TTC549 (cell line): Measurements from ENCODE around the gene HS6ST3.

Experiments
- FAIRE-seq: peaks from 2 replicates; lab custom pipeline; 2012; peaks lifted over from hg19 to GRCh38; lab: Jason Lieb, UNC

Gene HS6ST3

DNA sequence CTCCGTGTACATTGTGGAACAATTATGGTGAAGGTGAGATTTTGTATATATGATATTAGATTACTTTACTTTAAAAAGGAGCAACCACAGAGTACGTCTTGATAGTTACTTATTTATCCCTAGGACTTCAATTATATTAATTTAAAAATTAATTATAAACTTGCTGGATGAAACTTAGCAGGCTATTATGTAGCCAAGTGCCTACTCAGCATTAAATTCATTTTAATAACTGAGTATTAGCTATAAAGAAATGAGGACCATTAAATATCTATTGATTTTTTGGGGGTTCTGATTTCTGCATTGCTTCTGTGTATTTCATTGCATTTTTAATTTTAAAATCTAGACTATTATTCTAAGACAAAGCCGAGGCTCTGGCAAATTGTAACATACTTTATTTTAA, 109.4 kb downstream of the HS6ST3 start:
- FAIRE-seq = no peak

DNA sequence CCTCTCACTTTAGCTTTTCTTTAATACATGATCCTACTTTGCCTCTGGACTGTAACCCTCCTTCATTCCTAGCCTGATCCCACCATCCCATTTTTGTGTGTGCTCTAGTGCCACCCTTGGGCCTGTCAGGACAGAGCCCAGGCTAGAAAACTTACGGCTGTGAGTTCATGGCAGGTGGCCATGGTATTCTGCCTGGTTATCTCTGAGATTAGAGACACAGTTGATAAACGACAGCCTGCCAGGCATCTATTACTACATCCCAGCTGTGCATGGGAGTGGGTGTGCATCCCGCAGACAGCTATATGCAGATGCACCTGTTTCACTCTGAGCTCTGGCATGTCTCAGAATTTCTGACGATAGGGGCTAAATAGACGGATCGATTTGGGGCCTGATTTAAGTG, 110.9 kb downstream of the HS6ST3 start:
- no peak for FAIRE-seq

GRCh38 chr13:96202315-96202714, 112.4 kb downstream of the HS6ST3 start:
- FAIRE-seq = no peak

DNA sequence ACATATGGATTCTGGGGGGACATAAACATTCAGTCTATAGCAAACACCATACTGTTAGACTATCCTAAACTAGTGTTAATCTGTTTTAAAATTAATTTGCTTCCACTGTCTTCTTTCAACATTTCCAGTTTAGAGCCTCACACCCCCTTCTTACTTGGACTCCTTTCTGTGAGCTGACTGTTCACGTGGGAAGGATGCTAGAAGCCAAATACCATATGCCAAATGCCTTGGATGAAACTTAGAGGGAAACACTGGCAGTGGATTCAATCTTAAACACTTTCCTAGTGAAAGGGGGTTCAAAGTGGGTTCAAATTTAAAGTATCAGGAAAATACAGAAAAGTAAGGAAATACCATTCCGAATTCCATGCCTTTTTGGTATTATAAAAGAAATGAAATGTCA, 113.6 kb downstream of the HS6ST3 start:
- FAIRE-seq = no peak

DNA sequence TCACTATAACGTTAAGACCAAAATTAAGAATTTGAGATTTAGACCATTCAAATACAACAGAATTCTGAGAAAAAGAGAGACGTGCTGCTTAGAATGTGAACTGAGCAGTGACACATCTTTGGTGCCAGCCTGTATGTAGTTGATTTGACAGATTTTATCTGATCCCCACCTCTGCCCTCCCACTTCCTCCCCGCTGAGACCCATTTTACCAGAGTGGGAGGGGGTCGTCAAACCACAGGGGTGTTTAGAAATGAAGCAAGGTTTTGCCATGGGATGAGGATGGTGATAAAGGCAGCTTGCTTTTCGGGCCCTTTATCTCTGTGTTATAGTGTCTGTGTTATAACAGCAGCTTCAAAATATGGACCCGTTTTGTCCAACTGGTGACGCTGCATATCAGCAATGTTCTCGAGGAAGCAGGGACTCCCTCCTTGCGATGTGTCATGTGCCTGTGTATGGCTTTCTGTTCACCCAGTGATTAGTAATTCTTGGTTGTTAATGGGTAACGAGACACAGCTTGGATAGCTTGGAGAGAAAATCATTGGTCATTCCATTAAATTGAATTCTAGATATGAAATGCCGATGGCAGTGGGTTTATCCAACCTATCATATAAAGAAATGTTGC, 125.0 kb downstream of the HS6ST3 start:
- no peak for FAIRE-seq

DNA sequence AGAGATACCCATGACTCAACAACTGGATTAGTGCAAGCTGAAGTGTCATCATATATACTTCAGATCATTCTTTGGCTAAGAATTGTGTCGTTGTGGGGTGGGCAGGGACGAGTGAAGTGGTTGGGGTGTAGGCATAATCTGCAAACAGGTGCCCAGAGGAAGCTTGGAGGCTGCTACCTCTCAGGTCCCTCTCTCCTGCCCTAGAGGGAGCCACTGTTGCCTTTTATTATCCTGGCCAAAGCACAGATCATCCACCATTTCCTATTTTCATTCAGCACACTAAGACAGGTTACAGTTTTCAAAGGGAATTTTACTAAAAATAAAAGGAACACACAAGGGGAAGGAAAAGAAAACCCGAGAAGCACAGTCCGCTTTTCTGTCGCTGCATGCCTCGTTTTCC, 126.6 kb downstream of the HS6ST3 start:
- no peak for FAIRE-seq

DNA sequence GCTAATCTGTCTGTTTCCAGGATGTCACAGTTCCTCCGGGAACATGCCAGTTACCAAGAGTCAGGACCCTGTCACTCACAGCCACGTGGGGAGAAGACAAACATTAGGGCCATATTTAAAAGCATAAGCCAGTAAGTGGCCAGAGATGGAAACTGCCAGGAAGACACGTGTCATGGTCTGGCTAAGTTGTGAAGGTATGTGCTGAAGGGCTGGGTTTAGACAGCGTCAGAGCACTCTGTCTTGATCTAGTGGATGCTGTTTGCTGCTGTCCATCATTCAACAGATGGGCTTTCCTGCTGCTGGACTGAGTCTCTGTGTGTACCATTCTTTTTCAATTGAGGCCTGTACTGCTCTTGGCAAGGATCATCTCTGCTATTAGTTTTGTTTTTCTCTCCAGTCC, 128.6 kb downstream of the HS6ST3 start:
- FAIRE-seq = no peak

DNA sequence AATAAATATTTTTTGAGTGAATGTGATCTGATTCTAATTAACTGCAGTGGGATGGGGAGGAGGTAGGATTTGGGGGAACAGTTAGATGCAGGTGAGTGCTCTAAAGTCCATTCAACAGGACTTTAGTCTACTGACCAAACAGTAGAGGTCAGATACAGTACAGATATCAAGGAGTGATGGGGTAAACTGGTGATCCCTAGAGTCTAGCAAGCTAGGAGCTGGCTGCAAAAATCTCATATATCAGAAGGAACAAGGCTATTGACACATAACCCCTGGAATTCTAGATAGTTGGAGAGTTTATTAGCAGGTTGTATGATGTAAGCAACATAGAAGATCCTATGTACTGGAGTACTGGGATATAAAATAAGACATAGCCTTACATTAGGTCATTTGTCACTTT, 131.6 kb downstream of the HS6ST3 start:
- no peak for FAIRE-seq

DNA sequence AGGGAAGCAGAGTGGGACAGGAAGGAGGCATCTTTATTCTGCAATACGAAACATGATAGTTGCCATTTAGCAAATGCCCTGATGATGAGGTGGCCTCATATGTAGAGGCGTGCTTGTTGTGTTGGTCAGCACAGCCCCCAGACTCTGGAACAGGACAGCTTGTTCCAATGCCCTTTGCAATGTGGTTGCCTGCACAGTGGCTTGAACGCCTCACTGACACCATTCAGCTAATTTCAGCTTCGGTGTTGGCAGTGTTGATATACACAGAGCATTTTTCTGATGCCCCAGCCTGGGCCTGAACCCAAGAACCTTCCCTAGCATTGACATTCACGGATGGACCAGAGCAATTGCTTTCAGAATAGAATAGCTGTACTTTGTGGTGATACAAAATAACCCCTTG, 133.3 kb downstream of the HS6ST3 start:
- FAIRE-seq = no peak

- FAIRE-seq = no peak
Measured at GRCh38 chr13:96229356-96229755, 139.4 kb downstream of the HS6ST3 start.

DNA sequence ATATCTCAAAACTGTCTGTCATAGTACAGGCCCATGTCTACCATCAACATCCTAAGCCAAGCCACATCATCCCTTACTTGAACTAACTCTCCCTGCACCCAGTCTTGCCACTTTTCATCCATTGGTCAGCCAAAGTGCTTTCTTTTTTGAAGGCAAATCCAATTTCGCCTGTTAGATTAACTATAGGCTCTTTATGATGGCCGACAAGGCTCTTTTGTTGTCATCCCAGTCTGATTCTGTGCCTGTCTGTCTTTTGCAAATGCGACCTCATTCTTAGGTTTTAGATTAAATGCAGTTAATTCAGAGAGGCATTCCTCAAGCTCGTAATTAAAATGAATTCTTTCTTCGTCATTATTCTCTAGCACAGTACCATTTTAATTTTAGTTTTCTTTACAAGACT, 148.3 kb downstream of the HS6ST3 start:
- FAIRE-seq = no peak

DNA sequence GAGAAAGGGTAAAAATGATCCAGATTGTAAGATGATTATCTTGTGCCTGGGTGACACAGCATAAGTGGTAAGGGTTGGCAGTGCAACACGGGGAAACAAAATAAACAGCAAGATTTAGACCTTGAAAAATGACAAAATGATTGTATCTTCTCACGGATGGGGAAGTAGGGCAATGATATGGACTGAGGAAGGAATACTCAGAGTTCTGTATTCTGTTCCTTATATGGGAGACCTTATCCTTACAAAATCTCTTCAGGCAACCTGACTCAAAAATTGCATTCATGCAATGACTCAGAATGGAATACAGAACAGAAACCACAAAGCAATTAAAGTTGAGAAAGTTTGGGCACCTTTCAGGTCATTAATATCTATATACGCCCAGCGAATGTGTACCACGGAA, 149.0 kb downstream of the HS6ST3 start:
- FAIRE-seq = no peak

GRCh38 chr13:96243376-96243775, 153.5 kb downstream of the HS6ST3 start:
- no peak for FAIRE-seq

GRCh38 chr13:96248103-96248502, 158.2 kb downstream of the HS6ST3 start:
- no peak for FAIRE-seq

DNA sequence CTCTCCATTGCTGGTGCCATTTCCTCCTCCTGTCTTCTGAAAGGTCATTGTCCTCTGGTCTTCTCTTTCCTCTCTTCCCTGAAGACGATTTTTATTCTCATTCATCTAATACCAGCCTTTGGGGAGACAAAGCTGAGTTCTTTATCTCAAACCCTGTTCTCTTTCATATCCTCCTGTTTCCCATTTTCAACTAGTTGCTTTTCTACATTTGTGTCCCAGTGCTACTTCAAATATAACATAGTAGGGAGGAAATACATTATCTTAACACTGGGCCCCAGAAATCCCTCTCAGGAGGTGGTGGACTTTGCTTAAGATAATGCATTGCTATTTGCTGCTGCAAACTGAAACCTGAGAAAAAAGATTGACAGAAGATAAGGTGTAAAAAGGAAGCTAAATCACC, 159.1 kb downstream of the HS6ST3 start:
- FAIRE-seq = no peak

- no peak for FAIRE-seq
Measured at GRCh38 chr13:96252903-96253302, 163.0 kb downstream of the HS6ST3 start.

GRCh38 chr13:96273196-96273595, 183.3 kb downstream of the HS6ST3 start:
- FAIRE-seq = no peak

DNA sequence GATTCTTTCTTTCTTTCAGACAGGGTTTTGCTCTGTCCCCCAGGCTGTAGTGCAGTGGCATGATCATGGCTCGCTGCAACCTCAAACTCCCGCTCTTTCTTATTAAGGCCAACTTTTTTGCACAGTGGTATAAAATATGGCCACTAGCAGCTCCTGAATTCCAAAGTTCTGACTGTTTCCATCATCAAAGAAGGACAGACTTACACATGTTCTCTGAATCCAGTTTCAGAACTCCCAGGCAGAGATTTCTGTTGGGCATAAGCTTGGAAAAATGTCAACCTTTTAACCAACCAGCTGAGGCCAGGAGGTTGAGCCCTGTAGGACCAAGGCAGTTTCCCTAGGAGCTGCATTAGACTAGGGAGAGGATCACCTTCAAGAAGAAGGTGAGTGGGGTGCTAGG, 184.1 kb downstream of the HS6ST3 start:
- no peak for FAIRE-seq

GRCh38 chr13:96279904-96280303, 190.0 kb downstream of the HS6ST3 start:
- FAIRE-seq = no peak

DNA sequence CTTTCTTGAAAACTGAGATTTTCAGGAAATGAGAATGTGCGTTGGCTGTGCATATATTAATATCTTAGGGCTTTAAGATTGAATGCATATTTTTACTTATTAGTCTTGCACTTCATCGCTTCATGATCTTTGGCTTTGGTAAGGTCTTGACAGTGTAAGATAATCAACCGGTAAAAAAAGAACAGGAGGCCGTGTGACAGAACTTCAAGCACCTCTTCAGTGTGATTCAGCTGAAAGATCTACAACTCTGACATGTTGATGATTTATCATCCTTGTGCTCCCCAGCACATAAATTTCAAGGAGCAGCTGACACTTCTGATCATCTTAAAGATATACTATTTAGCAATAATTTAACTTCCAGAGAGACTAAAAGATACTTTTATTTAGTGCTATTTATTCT, 195.1 kb downstream of the HS6ST3 start:
- FAIRE-seq = no peak

DNA sequence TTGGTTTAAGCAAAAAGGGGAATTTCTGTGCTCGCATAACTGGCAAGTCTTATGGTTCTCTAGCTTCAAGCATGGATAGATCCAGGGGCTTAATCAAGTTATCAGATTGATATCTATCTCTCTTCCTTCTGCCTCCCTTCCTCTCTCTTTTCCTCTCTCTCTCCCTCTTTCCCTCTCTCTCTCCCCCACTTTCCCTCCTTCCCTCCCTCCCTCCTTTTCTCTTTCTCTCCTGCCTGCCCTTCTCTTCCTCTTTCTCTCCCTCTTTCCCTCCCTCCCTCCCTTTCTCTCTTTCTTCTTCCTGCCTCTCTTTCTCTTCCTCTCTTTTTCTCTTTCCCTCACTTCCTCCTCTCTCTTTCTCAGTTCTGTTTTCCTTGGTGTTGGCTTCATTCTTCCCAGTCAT, 195.8 kb downstream of the HS6ST3 start:
- no peak for FAIRE-seq

- FAIRE-seq = no peak
Measured at GRCh38 chr13:96294930-96295881, 205.3 kb downstream of the HS6ST3 start.

GRCh38 chr13:96297360-96297759, 207.5 kb downstream of the HS6ST3 start:
- FAIRE-seq = no peak

DNA sequence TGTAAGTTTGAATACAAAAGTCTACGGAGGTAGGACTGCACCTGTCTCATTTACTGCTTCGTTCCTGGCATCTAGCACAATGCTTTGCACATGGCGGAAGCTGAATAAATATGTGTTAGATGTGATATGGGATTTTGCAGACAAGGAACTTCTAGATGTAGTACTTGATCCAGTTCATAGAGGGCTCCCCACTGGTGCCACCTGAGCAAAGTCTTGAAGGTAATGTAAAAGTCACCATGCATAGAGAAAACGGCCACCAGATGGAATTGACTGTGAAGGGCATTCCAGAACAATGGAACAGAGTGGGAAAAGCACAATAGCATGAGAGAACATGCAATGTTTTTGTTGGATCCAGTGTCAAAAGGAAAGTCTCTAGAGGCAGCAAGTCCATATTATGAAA, 209.3 kb downstream of the HS6ST3 start:
- FAIRE-seq = no peak
